GM18951 (cell line): ENCODE data around the gene OR6N1.

ENCODE experiments used
- POLR2A ChIP-seq: IDR thresholded peaks from 4 replicates; pipeline ENCODE4 v1.6.1; 2011; ENCODE audit warnings: mild to moderate bottlenecking; ENCODE audit not compliant: insufficient read length, insufficient read depth; ENCODE audit errors: extremely low read depth
- in situ Hi-C: fragments of 300-500 bp; cut with MboI; formaldehyde crosslinking; loops from one replicate; pipeline ENCODE4 v1.12.0; 2022; ENCODE audit warnings: low sequenced_read_pairs, mixed read lengths, inconsistent platforms; ENCODE audit not compliant: unreplicated experiment

Gene OR6N1

GRCh38 chr1:158724442-158724841 lies 47.6 kb downstream of the OR6N1 start:
- in situ Hi-C loops: no loop called here
- TF ChIP-seq POLR2A: no peak

GRCh38 chr1:158720620-158721019 lies 51.4 kb downstream of the OR6N1 start, which contains the start of gene OR6K3:
Gene OR6K3, minus strand, starts transcription at chr1:158720720. Its CDS starts 2,605 bp downstream, at chr1:158718115.
- in situ Hi-C loops: no loop called here
- no peak for TF ChIP-seq POLR2A

GRCh38 chr1:158719664-158720063 lies 52.3 kb downstream of the OR6N1 start:
- in situ Hi-C loops: no loop called here
- TF ChIP-seq POLR2A: no peak

- in situ Hi-C loops: no loop called here
- TF ChIP-seq POLR2A: no peak
Observed at GRCh38 chr1:158717344-158717743, 54.7 kb downstream of the OR6N1 start.

- in situ Hi-C loops: no loop called here
Observed at GRCh38 chr1:158716335-158716734, 55.7 kb downstream of the OR6N1 start.

GRCh38 chr1:158714754-158715153 lies 57.2 kb downstream of the OR6N1 start:
- TF ChIP-seq POLR2A: no peak
- in situ Hi-C loops: no loop called here

More at GRCh38 chr1:158716335-158716734, 55.7 kb downstream of the OR6N1 start:
- TF ChIP-seq POLR2A: no peak
